Breast epithelium (tissue), 4 donors: ENCODE data around the gene CD47. TPM values are rescaled to one million over a fixed set of nuclear protein-coding genes. Genes with fewer than 3 reads are reported as not detected.

ENCODE experiments used
- DNase-seq, 2 donors: peaks; one replicate each; pipeline ENCODE4 v3.0.0-alpha.2; 2019; ENCODE audit warnings: low spot score in 2 of 2
- H3K27ac ChIP-seq, 2 donors: fragments of 200-600 bp; sonication (generic) in 1 of 2; one replicate each; pipeline ENCODE4 v1.5.1; 2016 to 2019; ENCODE audit warnings: mild to moderate bottlenecking in 1 of 2
- H3K27me3 ChIP-seq, 2 donors: fragments of 200-600 bp; sonication (generic) in 1 of 2; one replicate each; pipeline versions ENCODE4 v1.5.1 to v1.6.0; 2017 to 2019; ENCODE audit warnings: control low read depth in 1 of 2, mild to moderate bottlenecking in 1 of 2
- H3K36me3 ChIP-seq: fragments of 200-600 bp; one replicate; pipeline ENCODE4 v1.5.1; 2019
- H3K4me1 ChIP-seq, 2 donors: fragments of 200-600 bp; sonication (generic); one replicate each; pipeline ENCODE4 v1.5.1; 2016 to 2019; ENCODE audit warnings: control low read depth in 1 of 2
- H3K4me3 ChIP-seq, 3 donors: fragments of 200-600 bp; sonication (generic); 1 replicate in 2 of 3; 2 replicates in 1 of 3; pipeline ENCODE4 v1.5.1; 2016 to 2019; ENCODE audit warnings: mild to moderate bottlenecking in 3 of 3, moderate library complexity in 2 of 3
- H3K9me3 ChIP-seq, 2 donors: fragments of 200-600 bp; sonication (generic) in 1 of 2; one replicate each; pipeline ENCODE4 v1.5.1; 2016 to 2019; ENCODE audit warnings: control low read depth in 1 of 2
- CTCF ChIP-seq, 3 donors: fragments of 450-650 bp; IDR thresholded peaks; one replicate each; pipeline ENCODE4 v1.5.1; 2016 to 2017; ENCODE audit warnings: antibody characterized with exemption in 3 of 3, mild to moderate bottlenecking in 3 of 3, moderate library complexity in 3 of 3
- POLR2A ChIP-seq: fragments of 450-650 bp; IDR thresholded peaks from one replicate; pipeline ENCODE4 v1.6.1; 2016; ENCODE audit warnings: antibody characterized with exemption, mild to moderate bottlenecking, moderate library complexity
- POLR2AphosphoS5 ChIP-seq, 3 donors: sonication (generic); formaldehyde crosslinking; IDR thresholded peaks; one replicate each; pipeline ENCODE4 v1.6.1; 2017; ENCODE audit warnings: antibody characterized with exemption in 3 of 3
- intact Hi-C: fragments of 100-400 bp; cut with DNase I; formaldehyde crosslinking; loops from one replicate; pipeline ENCODE4 v1.15.1; 2023; ENCODE audit warnings: low total_unique reads
- total RNA-seq, 3 donors: library from RNA; depleted of rRNA; stranded (reverse); fragments of >200 nt; gene quantifications; one replicate each; pipeline ENCODE4 v1.1.0, GENCODE V29; 2016

Gene CD47
- total RNA-seq, 3 donors from 2014 or later = 52.8 to 126 (median 85.5) TPM

GRCh38 chr3:108133048-108133369, 42.2 kb upstream of the CD47 start:
- DNase-seq = no peak
- Histone ChIP-seq H3K36me3 (no peaks in the 10 kb centered on the region), H3K27me3 (no peaks in the 10 kb centered on the region), H3K4me1 (no peaks in the 10 kb centered on the region), H3K4me3 (no peak overlapping the region), H3K9me3 (no peaks in the 10 kb centered on the region), H3K27ac (peak overlapping the region; percentile 9 to 65)
- intact Hi-C loops = no loop called here
- TF ChIP-seq POLR2AphosphoS5 (IDR thresholded peaks at IDR 0.05) = no peak

GRCh38 chr3:108131475-108132134, 40.8 kb upstream of the CD47 start:
- Histone ChIP-seq H3K27ac (peak overlapping the region; percentile 16 to 65), H3K27me3 (no peaks in the 10 kb centered on the region), H3K9me3 (no peaks in the 10 kb centered on the region), H3K36me3 (no peaks in the 10 kb centered on the region), H3K4me1 (no peaks in the 10 kb centered on the region), H3K4me3 (no peak overlapping the region)
- no peak for DNase-seq
- no peak for TF ChIP-seq POLR2A
- TF ChIP-seq POLR2AphosphoS5 (IDR thresholded peaks at IDR 0.05) = no peak
- TF ChIP-seq CTCF (IDR thresholded peaks at IDR 0.05) = no peak
- intact Hi-C loops = no loop called here

GRCh38 chr3:108130701-108131474, 40.1 kb upstream of the CD47 start:
- TF ChIP-seq POLR2A (no peak), CTCF (IDR thresholded peaks at IDR 0.05) (no peak), POLR2AphosphoS5 (IDR thresholded peaks at IDR 0.05) (no peak)
- intact Hi-C loops = no loop called here
- no peak overlapping the region for H3K4me3 ChIP-seq
- no peaks in the 10 kb centered on the region for H3K4me1 ChIP-seq
- no peaks in the 10 kb centered on the region for H3K36me3 ChIP-seq
- H3K27ac ChIP-seq = peak overlapping the region in 1 of 2 donors; percentile 33
- no peaks in the 10 kb centered on the region for H3K27me3 ChIP-seq
- no peaks in the 10 kb centered on the region for H3K9me3 ChIP-seq
- DNase-seq = no peak

GRCh38 chr3:108130236-108130635, 39.4 kb upstream of the CD47 start:
- Histone ChIP-seq H3K9me3 (no peaks in the 10 kb centered on the region), H3K4me3 (no peak overlapping the region), H3K27me3 (no peaks in the 10 kb centered on the region), H3K27ac (no peak overlapping the region), H3K4me1 (no peaks in the 10 kb centered on the region), H3K36me3 (no peaks in the 10 kb centered on the region)
- intact Hi-C loops = no loop called here
- TF ChIP-seq POLR2AphosphoS5 (IDR thresholded peaks at IDR 0.05) (no peak), CTCF (IDR thresholded peaks at IDR 0.05) (no peak), POLR2A (no peak)
- no peak for DNase-seq

GRCh38 chr3:108127301-108127988, 36.6 kb upstream of the CD47 start:
- no peaks in the 10 kb centered on the region for H3K36me3 ChIP-seq
- no peaks in the 10 kb centered on the region for H3K9me3 ChIP-seq
- no peak overlapping the region for H3K4me3 ChIP-seq
- DNase-seq = no peak
- no peaks in the 10 kb centered on the region for H3K4me1 ChIP-seq
- TF ChIP-seq POLR2A = no peak
- no peak for TF ChIP-seq POLR2AphosphoS5 (IDR thresholded peaks at IDR 0.05)
- TF ChIP-seq CTCF (IDR thresholded peaks at IDR 0.05) = no peak
- H3K27me3 ChIP-seq = no peaks in the 10 kb centered on the region
- intact Hi-C loops = no loop called here
- H3K27ac ChIP-seq = no peak overlapping the region
